Smooth muscle cell (in vitro differentiated cells): ENCODE measurements around the gene HK2. TPM values are rescaled to one million over a fixed set of nuclear protein-coding genes. Genes with fewer than 3 reads are reported as not detected.

Source experiments
- DNase-seq: peaks from one replicate; lab custom pipeline; 2025; ENCODE audit not compliant: unreplicated experiment; lab: John Stamatoyannopoulos, UW
- H2AFZ ChIP-seq: fragments of 200-600 bp; sonication (generic); 2 replicates; pipeline ENCODE4 v1.6.0; 2016; ENCODE audit warnings: antibody characterized with exemption, low read depth, mild to moderate bottlenecking
- H3F3A ChIP-seq: fragments of 200-600 bp; sonication (generic); 2 replicates; pipeline ENCODE4 v1.6.0; 2017; ENCODE audit warnings: antibody characterized with exemption, low read depth
- H3K27ac ChIP-seq: fragments of 200-600 bp; sonication (generic); 2 replicates; pipeline ENCODE4 v1.5.1; 2016; ENCODE audit warnings: low read depth, mild to moderate bottlenecking
- H3K27me3 ChIP-seq: fragments of 200-600 bp; sonication (generic); 2 replicates; pipeline ENCODE4 v1.6.1; 2016; ENCODE audit warnings: low read depth, mild to moderate bottlenecking
- H3K36me3 ChIP-seq: fragments of 200-600 bp; sonication (generic); 2 replicates; pipeline ENCODE4 v1.5.1; 2016; ENCODE audit warnings: low read depth
- H3K4me1 ChIP-seq: fragments of 200-600 bp; sonication (generic); 2 replicates; pipeline ENCODE4 v1.5.1; 2016; ENCODE audit warnings: low read depth
- H3K4me2 ChIP-seq: fragments of 200-600 bp; sonication (generic); 2 replicates; pipeline ENCODE4 v1.6.0; 2016; ENCODE audit warnings: mild to moderate bottlenecking
- H3K4me3 ChIP-seq: fragments of 200-600 bp; sonication (generic); 2 replicates; pipeline ENCODE4 v1.5.1; 2016; ENCODE audit warnings: mild to moderate bottlenecking
- H3K79me2 ChIP-seq: fragments of 200-600 bp; sonication (generic); 2 replicates; pipeline ENCODE4 v1.6.0; 2016; ENCODE audit warnings: low read depth, mild to moderate bottlenecking
- H3K9ac ChIP-seq: fragments of 200-600 bp; sonication (generic); 2 replicates; pipeline ENCODE4 v1.6.0; 2016; ENCODE audit warnings: low read depth
- H3K9me3 ChIP-seq: fragments of 200-600 bp; sonication (generic); replicated peaks from 2 replicates; pipeline ENCODE4 v1.5.1; 2016; ENCODE audit warnings: low read depth
- H4K20me1 ChIP-seq: fragments of 200-600 bp; sonication (generic); 2 replicates; pipeline ENCODE4 v1.6.0; 2016; ENCODE audit warnings: low read depth
- CTCF ChIP-seq: fragments of 200-600 bp; sonication (generic); IDR thresholded peaks from 2 replicates; pipeline ENCODE4 v1.5.1; 2017; ENCODE audit warnings: borderline replicate concordance, mild to moderate bottlenecking, antibody characterized with exemption; ENCODE audit not compliant: insufficient read depth, poor library complexity, severe bottlenecking
- WGBS: methylation state at CpG from one replicate; pipeline ENCODE4 v1.1.7; 2016; ENCODE audit warnings: low lambda C conversion rate; 5-methylcytosine and 5-hydroxymethylcytosine counted together
- polyA plus RNA-seq: library from polyadenylated mRNA; unstranded; fragments of >200 nt; fragmentation: Nextera tagmentation; extraction: Ambion mirVana; gene quantifications from 2 replicates; pipeline ENCODE4 v1.2.1, GENCODE V29; 2016
- total RNA-seq: library from RNA; depleted of rRNA; stranded (reverse); fragments of >200 nt; gene quantifications from 2 replicates; pipeline ENCODE4 v1.2.3, GENCODE V29; 2014

The HK2 gene
- total and polyA plus RNA-seq, 2 experiments from 2014 or later: 20.3 to 38.0 TPM

- Histone ChIP-seq H3K4me3 (no peak overlapping the region), H3K4me2 (no peak overlapping the region), H3K27me3 (no peaks in the 10 kb centered on the region), H3K4me1 (no peaks in the 10 kb centered on the region), H3K79me2 (peaks cover 17% of the 10 kb centered on the region), H3K27ac (no peak overlapping the region), H3F3A (no peaks in the 10 kb centered on the region), H3K9ac (no peak overlapping the region), H3K9me3 (no peaks in the 10 kb centered on the region), H4K20me1 (peaks cover 91% of the 10 kb centered on the region), H3K36me3 (no peaks in the 10 kb centered on the region), H2AFZ (no peak overlapping the region)
- WGBS: 96% methylated on average over 6 of the region's 6 CpGs
- TF ChIP-seq CTCF: no peak
- no peak for DNase-seq
These were observed 35.6 kb downstream of the HK2 start for GRCh38 chr2:74869517-74869916.

GRCh38 chr2:74870951-74871350 is 37.0 kb downstream of the HK2 start:
- Histone ChIP-seq H3K4me1 (no peaks in the 10 kb centered on the region), H3K4me3 (no peak overlapping the region), H3K27ac (no peak overlapping the region), H3K79me2 (peaks cover 17% of the 10 kb centered on the region), H3F3A (no peaks in the 10 kb centered on the region), H3K9ac (no peak overlapping the region), H4K20me1 (peaks cover 81% of the 10 kb centered on the region), H3K4me2 (no peak overlapping the region), H2AFZ (no peak overlapping the region), H3K9me3 (no peaks in the 10 kb centered on the region), H3K27me3 (no peaks in the 10 kb centered on the region), H3K36me3 (no peaks in the 10 kb centered on the region)
- WGBS: 95% methylated on average over 4 of the region's 4 CpGs
- no peak for TF ChIP-seq CTCF
- DNase-seq: no peak

GRCh38 chr2:74871414-74871813 is 37.5 kb downstream of the HK2 start:
- H3K79me2 ChIP-seq: peaks cover 17% of the 10 kb centered on the region

More at GRCh38 chr2:74871414-74871813, 37.5 kb downstream of the HK2 start:
- no peak for DNase-seq
- Histone ChIP-seq H3K27ac (no peak overlapping the region), H2AFZ (no peak overlapping the region), H3K36me3 (no peaks in the 10 kb centered on the region), H3K4me1 (no peaks in the 10 kb centered on the region), H3K9ac (no peak overlapping the region), H3F3A (no peaks in the 10 kb centered on the region), H3K27me3 (no peaks in the 10 kb centered on the region), H3K4me2 (no peak overlapping the region), H4K20me1 (peaks cover 77% of the 10 kb centered on the region), H3K4me3 (no peak overlapping the region), H3K9me3 (no peaks in the 10 kb centered on the region)
- no peak for TF ChIP-seq CTCF
- WGBS: 97% methylated on average over 6 of the region's 6 CpGs
